Stomach (tissue), 9 donors: Measurements from ENCODE around the gene TBC1D5. TPM values are rescaled to one million over a fixed set of nuclear protein-coding genes. Genes with fewer than 3 reads are reported as not detected.

Source experiments
- DNase-seq, 2 donors: peaks; one replicate each; pipeline versions ENCODE4 v3.0.0 to v3.0.0-alpha.2; 2013 to 2019
- H3K27ac ChIP-seq, 5 donors: fragments of 200-600 bp in 4 of 5; sonication (generic) in 4 of 5; one replicate each; pipeline ENCODE4 v1.5.1; 2013 to 2019; ENCODE audit warnings: mild to moderate bottlenecking in 1 of 5, moderate library complexity in 1 of 5
- H3K27me3 ChIP-seq, 3 donors: fragments of 200-600 bp; sonication (generic); one replicate each; pipeline ENCODE4 v1.5.1; 2017 to 2019; ENCODE audit warnings: mixed run types in 1 of 3
- H3K36me3 ChIP-seq, 4 donors: fragments of 200-600 bp; sonication (generic); 1 replicate in 3 of 4; 2 replicates in 1 of 4; pipeline ENCODE4 v1.5.1; 2016 to 2019
- H3K4me1 ChIP-seq, 4 donors: fragments of 200-600 bp; sonication (generic); one replicate each; pipeline ENCODE4 v1.5.1; 2016 to 2019
- H3K4me3 ChIP-seq, 4 donors: fragments of 200-600 bp; sonication (generic) in 3 of 4; one replicate each; pipeline ENCODE4 v1.5.1; 2016 to 2019; ENCODE audit warnings: mild to moderate bottlenecking in 1 of 4
- H3K9me3 ChIP-seq, 4 donors: fragments of 200-600 bp; sonication (generic); one replicate each; pipeline ENCODE4 v1.5.1; 2016 to 2019
- EP300 ChIP-seq: sonication (generic); formaldehyde crosslinking; IDR thresholded peaks from one replicate; pipeline ENCODE4 v1.6.1; 2017; ENCODE audit warnings: antibody characterized with exemption
- POLR2A ChIP-seq, 4 donors: fragments of 450-650 bp; IDR thresholded peaks; one replicate each; pipeline ENCODE4 v1.6.1; 2016; ENCODE audit warnings: antibody characterized with exemption in 4 of 4, control low read depth in 2 of 4, mild to moderate bottlenecking in 1 of 4, moderate library complexity in 1 of 4
- POLR2AphosphoS5 ChIP-seq, 3 donors: sonication (generic); formaldehyde crosslinking; IDR thresholded peaks; one replicate each; pipeline ENCODE4 v1.6.1; 2016; ENCODE audit warnings: antibody characterized with exemption in 3 of 3
- WGBS, 5 donors: extraction: QIAGEN DNeasy Blood & Tissue Kit in 3 of 5; methylation state at CpG; one replicate each; pipeline versions ENCODE4 v1.1.5 to v1.1.7; 2013 to 2018; 5-methylcytosine and 5-hydroxymethylcytosine counted together
- intact Hi-C: fragments of 100-400 bp; cut with DNase I; formaldehyde crosslinking; loops from one replicate; pipeline ENCODE4 v1.15.1; 2023; ENCODE audit warnings: low total_unique reads
- polyA plus RNA-seq, 3 donors: library from polyadenylated mRNA; stranded (reverse); fragments of 200-250 nt; gene quantifications; one replicate each; pipeline ENCODE4 v1.2.3, GENCODE V29; 2013
- total RNA-seq, 5 donors: library from RNA; depleted of rRNA; stranded (reverse); fragments of >200 nt; gene quantifications; one replicate each; pipeline versions ENCODE4 v1.1.0 to v1.2.3, GENCODE V29; 2014 to 2016
- TF ChIP-seq, protein P1 (sequence below), 7 experiments: fragments of 450-650 bp in 4 of 7; fragments of 200-600 bp in 3 of 7; sonication (generic) in 3 of 7; IDR thresholded peaks; one replicate each; pipeline ENCODE4 v1.5.1; 2016 to 2019; ENCODE audit warnings: antibody characterized with exemption in 7 of 7, control low read depth in 2 of 7, mild to moderate bottlenecking in 1 of 7
- donor health status: healthy with polysubstance abuse.
- donor health status: Bipolar disorder and iron deficiency.
- donor health status: healthy.

The TBC1D5 gene
- total and polyA plus RNA-seq, 8 donors = 4.7 to 75.1 (median 32.0) TPM

DNA sequence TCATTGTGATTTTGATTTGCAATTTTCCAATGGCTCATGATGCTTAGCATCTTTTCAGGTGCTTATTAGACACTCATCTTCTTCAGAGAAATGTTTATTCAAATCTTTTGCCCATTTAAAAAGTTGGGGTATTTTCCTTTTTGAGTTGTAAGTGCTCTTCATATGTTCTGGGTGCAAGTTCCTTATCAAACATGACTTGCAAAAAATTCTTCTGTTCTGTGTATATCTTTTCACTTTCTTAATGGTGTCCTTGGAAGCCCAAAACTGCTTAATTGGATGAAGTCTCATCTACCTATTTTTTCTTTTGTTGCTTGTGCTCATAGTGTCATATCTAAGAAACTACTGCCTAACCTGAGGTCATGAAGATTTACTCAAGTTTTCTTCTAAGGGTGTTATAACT lies 524.8 kb downstream of the TBC1D5 start:
- Histone ChIP-seq H3K4me1 (no peaks in the 10 kb centered on the region), H3K27ac (no peak overlapping the region), H3K9me3 (no peaks in the 10 kb centered on the region), H3K4me3 (no peak overlapping the region), H3K27me3 (no peaks in the 10 kb centered on the region), H3K36me3 (peaks cover 0 to 15% (median 7%) of the 10 kb centered on the region in 4 donors)
- TF ChIP-seq, protein P1, sequence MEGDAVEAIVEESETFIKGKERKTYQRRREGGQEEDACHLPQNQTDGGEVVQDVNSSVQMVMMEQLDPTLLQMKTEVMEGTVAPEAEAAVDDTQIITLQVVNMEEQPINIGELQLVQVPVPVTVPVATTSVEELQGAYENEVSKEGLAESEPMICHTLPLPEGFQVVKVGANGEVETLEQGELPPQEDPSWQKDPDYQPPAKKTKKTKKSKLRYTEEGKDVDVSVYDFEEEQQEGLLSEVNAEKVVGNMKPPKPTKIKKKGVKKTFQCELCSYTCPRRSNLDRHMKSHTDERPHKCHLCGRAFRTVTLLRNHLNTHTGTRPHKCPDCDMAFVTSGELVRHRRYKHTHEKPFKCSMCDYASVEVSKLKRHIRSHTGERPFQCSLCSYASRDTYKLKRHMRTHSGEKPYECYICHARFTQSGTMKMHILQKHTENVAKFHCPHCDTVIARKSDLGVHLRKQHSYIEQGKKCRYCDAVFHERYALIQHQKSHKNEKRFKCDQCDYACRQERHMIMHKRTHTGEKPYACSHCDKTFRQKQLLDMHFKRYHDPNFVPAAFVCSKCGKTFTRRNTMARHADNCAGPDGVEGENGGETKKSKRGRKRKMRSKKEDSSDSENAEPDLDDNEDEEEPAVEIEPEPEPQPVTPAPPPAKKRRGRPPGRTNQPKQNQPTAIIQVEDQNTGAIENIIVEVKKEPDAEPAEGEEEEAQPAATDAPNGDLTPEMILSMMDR (IDR thresholded peaks at IDR 0.05) = no peak
- no peak for TF ChIP-seq POLR2A (IDR thresholded peaks at IDR 0.05)
- TF ChIP-seq POLR2AphosphoS5 (IDR thresholded peaks at IDR 0.05) = no peak
- no peak for TF ChIP-seq EP300
- DNase-seq = no peak
- intact Hi-C loops = no loop called here

DNA sequence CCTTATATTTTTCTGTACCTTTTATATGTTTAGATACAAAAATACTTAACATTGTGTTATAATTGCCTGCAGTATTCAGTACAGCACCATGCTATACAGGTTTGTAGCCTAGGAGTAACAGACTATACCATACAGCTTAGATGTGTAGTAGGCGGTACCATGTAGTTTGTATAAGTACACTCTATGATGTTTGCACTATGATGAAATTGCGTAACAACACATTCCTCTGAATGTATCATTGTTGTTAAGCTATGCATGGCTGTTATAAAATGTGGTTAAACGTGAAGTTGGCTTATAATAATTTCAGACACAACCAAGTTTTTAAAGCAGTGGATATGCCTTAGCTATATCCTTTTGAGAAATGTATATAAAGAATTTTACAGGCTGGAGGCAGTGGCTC lies 529.3 kb downstream of the TBC1D5 start:
- intact Hi-C loops = no loop called here
- H3K4me1 ChIP-seq = no peaks in the 10 kb centered on the region
- H3K27me3 ChIP-seq = no peaks in the 10 kb centered on the region
- H3K27ac ChIP-seq = no peak overlapping the region
- TF ChIP-seq POLR2A (IDR thresholded peaks at IDR 0.05) = no peak
- TF ChIP-seq POLR2AphosphoS5 (IDR thresholded peaks at IDR 0.05) = no peak
- no peak for TF ChIP-seq EP300
- TF ChIP-seq, protein P1 (IDR thresholded peaks at IDR 0.05) = no peak
- no peak overlapping the region for H3K4me3 ChIP-seq
- H3K36me3 ChIP-seq = peaks cover 0 to 26% (median 13%) of the 10 kb centered on the region in 4 donors
- WGBS, 5 donors = 88 to 96% (median 92%) methylated on average over 3 of the region's 3 CpGs
- DNase-seq = no peak
- H3K9me3 ChIP-seq = no peaks in the 10 kb centered on the region

DNA sequence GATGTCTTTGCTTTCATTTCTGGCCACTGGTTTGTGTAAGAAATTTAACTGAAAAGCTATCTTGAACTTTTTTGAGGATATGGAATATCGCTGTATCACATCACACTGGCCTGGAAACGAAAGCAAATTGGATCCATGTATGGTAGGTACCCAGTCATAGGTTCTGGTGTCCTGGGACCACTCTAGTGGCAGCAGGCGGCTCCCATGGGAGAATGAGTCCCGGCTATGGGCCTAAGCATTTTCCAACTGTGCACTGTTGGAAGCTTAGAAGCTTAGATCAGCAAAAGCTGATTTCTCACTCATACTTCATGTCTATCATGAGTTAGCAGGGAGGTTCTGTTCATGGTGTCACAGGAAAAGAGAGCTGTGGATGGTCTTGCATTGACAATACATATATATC lies 534.5 kb downstream of the TBC1D5 start:
- no peak for DNase-seq
- no peaks in the 10 kb centered on the region for H3K4me1 ChIP-seq
- peaks cover 0 to 27% (median 19%) of the 10 kb centered on the region in 4 donors for H3K36me3 ChIP-seq
- 94 to 97% (median 95%) methylated on average over 4 of the region's 4 CpGs for WGBS, 5 donors
- TF ChIP-seq EP300 (no peak), POLR2AphosphoS5 (IDR thresholded peaks at IDR 0.05) (no peak), POLR2A (IDR thresholded peaks at IDR 0.05) (no peak)
- TF ChIP-seq, protein P1 (IDR thresholded peaks at IDR 0.05) = no peak
- no peak overlapping the region for H3K27ac ChIP-seq
- H3K9me3 ChIP-seq = peaks cover 0 to 2% (median under 1%) of the 10 kb centered on the region in 4 donors
- intact Hi-C loops = no loop called here
- no peak overlapping the region for H3K4me3 ChIP-seq
- no peaks in the 10 kb centered on the region for H3K27me3 ChIP-seq

DNA sequence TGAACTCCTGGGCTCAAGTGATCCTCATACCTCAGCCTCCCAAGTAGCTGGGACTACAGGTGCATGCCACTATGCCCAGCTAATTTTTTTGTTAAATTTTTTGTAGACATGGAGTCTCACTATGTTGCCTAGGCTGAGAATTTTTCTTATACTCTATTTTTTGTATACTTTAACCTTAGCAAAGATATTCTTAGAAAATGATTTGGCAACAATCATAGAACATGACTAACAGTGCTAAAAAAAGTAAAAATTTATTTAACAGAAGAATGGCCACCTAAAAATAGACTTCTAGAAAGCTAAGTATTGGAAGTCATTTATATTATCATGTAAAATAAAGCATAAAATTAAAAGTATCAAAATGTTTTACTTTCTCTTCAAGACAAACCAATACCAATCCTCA lies 535.4 kb downstream of the TBC1D5 start:
- peaks cover 6 to 27% (median 19%) of the 10 kb centered on the region in 4 donors for H3K36me3 ChIP-seq
- intact Hi-C loops = no loop called here
- no peak overlapping the region for H3K4me3 ChIP-seq

More for the DNA sequence above, 535.4 kb downstream of the TBC1D5 start:
- no peaks in the 10 kb centered on the region for H3K4me1 ChIP-seq
- no peak for TF ChIP-seq POLR2A (IDR thresholded peaks at IDR 0.05)
- TF ChIP-seq, protein P1 (IDR thresholded peaks at IDR 0.05) = no peak
- TF ChIP-seq EP300 = no peak
- TF ChIP-seq POLR2AphosphoS5 (IDR thresholded peaks at IDR 0.05) = no peak
- H3K9me3 ChIP-seq = peaks cover 3 to 12% (median 10%) of the 10 kb centered on the region in 4 donors
- no peak overlapping the region for H3K27ac ChIP-seq
- DNase-seq = no peak
- no peaks in the 10 kb centered on the region for H3K27me3 ChIP-seq
